GM21360 (cell line): ENCODE results near the gene PROSER3.
"Not testable (repeated sequence)": the region's sequence is repeated elsewhere in the genome, so short reads cannot be mapped to it uniquely, and the experiment has no call there.

ENCODE experiments used
- ATAC-seq: cut with Tn5 transposase; IDR thresholded peaks from one replicate; pipeline ENCODE4 v1.9.1; 2021; ENCODE audit warnings: mild to moderate bottlenecking, moderate library complexity; ENCODE audit not compliant: unreplicated experiment

The PROSER3 gene

DNA sequence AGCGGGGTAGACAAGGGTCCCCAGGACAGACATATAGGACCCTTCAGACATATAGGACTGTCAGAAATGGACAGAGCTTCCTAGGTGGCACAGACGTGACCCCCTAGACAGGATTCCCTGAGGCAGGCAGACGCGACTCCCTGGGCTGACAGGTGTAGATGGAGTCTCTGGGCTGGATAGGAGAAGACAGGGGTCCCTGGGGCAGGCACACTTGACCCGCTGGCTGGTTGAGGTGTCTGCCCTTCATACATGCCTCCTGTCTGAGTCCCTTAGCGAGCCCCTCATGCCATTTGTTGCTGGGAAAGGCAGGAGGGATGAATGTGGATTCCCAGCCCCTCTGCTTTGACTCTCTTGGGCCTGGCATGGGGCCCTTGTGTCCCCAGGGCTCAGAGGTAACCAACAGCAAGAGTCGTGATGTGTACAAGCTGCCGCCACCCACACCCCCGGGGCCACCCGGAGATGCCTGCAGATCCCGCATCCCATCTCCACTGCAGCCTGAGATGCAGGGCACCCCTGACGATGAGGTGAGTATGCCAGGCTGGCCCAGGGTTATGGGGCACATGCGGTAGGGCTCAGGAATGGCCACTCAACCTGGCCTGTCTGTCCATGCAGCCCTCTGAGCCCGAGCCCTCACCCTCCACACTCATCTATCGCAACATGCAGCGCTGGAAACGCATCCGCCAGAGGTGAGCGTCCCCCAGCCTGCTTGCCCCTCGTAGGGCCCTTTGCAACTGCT lies 4.2 kb upstream of the PROSER3 start:
- ATAC-seq = no peak

DNA sequence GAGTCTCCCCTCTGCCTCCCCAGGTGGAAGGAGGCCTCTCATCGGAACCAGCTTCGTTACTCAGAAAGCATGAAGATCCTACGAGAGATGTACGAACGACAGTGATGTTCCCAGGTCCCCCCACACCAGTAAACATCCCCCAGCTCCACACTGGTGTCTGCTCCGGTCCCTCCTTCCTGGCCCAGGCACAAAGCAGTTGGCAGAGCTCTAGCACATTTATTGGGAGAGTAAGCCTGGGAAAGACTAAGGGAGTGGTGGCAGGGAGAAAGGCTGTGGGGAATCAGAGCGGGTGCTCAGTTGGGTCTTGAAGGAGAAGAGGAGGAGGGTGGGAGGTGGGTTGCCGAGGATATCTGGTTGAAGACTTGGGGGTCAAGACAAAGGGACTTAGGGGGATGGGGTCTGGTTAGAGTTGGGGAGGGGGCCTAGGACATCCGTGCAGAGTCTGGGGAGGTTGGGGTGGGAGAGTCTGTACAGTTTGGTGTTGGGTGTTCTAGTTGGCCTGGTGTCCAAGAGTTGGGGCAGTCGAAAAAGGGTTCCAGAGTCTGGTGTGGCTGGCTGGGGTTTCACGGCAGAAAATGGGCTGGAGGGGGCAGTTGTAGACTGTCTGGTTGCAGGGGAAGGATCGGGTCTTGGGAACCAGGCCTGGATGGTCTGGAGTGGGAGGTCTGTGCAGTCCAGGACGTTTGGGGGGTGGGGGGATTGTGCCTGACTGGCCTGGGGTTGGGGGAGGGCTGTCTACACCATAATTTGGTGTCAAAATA lies 3.4 kb upstream of the PROSER3 start:
- ATAC-seq = no peak

DNA sequence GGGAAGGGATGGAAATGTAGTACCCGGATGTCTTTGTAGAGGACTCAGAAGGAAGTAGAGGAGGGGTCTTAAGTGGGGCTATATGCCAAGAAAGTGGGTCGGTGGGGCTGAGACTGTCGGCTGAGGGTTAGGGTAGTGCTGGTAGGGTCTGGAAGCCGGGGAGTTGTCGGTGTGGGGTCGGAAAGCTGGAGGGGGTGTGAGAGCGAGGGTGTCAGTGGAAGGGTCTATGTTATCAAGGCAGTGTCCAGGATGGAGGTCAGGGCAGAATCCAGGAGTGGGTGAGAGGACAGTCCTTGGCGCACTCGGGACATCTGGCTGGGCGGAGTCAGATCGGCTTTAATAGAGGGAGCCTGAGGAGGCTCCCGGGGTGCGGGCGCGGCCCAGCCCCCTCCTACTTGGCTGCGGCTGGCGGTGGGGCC lies 2.8 kb upstream of the PROSER3 start:
- no peak for ATAC-seq

DNA sequence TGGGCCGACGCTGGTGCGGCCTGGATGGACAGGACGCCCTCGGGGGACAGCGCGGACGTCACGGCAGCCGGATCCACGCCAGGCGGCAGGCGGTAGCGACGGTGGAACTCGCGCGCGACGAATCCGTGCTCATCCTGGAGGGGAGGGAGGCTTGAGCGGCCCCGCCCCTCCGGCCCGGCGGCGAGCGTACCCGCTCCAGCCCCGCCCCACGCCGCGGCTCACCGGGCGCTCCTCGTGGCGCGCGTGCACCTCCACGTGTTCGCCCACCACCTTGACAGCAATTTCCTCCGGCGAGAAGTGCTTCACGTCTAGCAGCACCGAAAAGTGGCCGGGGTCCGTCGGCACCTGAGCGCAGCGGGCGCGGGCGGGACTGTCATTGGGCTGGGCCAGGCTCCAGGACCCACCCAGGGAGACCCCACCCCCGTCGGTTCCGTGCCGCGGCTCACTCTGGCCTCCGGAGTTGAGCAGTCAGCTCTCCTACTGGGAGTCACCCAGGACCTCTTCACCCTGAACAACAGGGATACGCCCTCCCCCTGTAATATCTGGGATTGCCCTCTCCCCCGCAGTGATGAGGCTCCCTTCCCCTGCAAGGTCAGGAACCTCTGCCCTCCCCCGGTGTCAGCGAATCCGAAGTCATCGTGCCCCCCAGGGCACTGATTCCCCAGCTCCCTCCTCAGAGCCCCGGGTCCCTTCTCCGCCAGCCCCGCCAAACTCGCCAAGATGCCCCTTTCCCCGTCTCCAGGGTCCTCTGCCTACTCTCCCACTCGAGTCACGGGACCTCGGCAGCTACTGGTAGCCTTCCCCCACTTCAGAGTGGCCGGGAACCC lies 2.2 kb upstream of the PROSER3 start:
- no peak for ATAC-seq

DNA sequence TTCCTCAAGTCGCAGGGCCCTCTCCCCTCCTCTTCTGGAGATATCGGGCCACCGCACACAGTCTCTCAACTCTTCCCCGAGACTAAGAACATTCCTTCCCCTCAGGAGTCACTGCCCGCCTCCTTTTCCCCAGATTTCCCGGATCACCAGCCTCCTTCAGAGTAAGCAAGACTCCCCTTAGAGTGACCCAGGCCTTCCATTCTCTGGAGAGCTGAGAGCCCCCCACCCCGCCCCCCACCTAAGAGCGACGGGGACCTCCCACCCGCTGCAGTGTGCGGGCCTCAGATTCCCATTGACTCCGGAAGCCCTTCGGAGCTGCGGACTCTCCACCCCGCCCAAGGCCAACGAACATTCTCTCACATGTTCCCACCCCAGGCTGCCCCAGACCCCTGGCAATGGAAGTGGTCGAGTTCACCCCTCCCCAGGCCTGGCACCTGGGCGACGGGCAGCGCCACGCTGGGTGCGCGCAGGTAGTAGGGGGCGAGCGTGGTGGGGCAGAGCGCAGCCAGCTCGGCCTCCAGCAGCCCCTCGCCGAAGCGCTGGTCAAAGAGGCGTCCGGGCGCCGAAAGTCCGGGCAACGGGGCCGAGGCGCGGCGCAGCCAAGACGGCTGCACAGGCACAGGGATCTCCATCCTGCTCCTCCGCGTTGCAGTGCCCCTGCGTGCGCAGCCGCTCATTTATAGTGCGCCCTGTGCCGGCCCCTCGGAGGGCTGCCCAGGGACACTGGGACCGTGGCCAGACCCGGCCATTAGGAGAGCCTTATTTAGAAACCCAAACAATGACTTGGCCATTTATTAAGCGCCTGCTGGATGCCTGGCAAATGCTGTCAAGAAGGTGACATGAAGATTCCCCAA lies 1.4 kb upstream of the PROSER3 start, which contains the start of gene HSPB6:
Gene HSPB6 (minus strand): TSS at position 653 of the 854 bp plus-strand sequence. CDS start 21 bp downstream, at position 632.
- no peak for ATAC-seq

DNA sequence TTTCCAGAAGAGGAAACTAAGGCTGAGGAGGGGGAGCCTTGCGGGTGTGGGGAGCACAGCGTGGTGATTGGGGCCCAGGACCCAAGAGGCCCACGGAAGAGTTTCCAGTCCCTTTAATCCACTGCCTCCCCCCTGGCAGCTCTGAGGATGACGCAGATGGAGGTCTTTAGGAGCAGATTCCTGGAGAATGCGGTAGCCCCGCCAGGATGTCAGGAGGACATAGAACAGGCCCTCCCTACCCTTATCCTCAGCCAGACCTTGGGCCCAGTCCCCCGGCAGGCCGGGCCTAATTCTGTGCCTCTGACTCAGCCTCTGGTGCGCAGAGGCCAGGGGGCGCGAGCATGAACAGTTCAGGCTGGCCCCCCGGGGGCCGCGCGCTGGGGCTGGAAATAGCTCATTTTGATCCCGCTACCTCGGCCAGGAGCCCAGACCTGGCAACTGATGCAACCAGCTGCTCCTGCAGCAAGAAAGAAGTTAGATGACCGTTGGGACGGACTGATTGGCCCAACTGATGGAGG lies 686 bp upstream of the PROSER3 start:
- no peak for ATAC-seq

DNA sequence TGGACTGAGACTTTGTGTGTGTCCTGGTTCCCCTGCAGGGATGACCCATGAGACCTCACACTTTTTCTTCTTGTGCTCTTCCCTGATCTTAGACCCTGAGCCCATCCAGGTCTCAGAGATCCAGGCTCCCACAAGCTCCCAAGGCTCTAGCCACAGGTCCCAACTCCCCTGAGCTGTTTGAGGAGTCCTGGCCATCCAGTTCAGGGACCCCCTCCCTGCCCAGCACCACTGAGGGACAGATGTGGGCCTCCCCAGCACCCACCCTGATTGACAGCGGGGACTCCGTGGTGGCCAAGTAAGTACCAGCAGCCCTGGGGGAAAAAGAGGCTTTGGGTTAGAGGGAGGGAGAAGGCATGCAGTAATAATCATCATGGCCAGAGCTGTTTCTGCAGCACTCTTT lies 1.7 kb downstream of the PROSER3 start:
- ATAC-seq = no peak

DNA sequence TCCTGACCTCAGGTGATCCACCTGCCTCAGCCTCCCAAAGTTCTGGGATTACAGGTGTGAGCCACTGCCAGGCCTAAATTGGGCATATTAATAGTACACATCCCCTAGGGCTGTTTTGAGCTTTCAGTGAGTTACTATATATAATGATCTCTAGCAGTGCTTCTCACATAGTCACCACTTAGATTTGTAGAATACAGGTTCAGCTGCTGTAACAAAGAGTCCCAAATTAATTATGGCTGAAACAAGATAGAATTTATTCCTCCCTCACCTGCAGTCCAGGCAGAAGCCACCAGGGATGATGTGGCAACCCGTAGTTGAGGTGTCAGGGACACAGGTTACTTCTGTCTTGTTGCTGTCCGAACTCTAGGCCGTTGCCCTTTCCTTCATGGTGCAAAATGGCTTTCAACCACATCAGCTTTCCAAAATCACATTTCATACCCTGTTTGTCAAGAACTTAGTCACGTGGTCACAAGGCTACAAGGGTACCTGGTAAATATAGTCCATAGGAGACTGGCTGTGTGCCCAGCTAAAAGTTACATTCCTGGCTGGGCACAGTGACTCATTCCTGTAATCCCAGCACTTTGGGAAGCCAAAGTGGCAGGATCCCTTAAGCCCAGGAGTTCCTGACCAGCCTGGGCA lies 2.9 kb downstream of the PROSER3 start:
- no peak for ATAC-seq

DNA sequence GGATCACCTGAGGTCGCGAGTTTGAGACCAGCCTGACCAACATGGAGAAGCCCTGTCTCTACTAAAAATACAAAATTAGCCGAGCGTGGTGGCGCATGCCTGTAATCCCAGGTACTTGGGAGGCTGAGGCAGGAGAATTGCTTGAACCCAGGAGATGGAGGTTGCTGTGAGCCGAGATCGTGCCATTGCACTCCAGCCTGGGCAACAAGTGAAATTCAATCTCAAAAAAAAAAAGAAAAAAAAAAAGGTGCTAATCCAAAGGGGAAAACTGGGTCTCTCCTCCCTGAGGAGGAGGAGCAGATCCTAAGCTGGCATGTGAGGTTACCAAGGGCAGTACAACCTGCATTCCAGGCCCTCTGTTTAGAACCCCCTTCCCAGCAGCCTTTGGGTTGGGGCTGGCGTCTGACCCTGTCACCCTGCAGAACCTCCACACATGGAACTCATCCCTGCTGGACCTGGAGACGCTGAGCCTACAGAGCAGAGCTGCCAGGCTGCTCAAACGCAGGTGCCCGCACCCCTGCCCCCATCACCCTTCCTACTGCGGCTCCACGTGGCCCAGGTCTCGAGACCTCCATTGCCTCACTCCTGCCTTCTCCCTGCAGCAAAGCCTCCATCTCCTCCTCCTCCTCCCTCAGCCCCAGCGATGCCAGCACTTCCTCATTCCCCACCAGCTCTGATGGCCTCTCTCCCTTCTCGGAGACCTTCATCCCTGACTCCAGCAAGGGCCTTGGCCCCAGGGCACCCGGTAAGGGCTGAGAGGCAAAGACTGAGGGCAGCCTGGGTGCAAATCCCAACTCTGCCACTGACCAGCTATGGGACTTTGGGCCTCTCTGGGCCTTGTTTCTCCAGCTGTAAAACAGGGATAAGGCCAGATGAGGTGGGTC lies 6.7 kb downstream of the PROSER3 start:
- ATAC-seq = no peak

DNA sequence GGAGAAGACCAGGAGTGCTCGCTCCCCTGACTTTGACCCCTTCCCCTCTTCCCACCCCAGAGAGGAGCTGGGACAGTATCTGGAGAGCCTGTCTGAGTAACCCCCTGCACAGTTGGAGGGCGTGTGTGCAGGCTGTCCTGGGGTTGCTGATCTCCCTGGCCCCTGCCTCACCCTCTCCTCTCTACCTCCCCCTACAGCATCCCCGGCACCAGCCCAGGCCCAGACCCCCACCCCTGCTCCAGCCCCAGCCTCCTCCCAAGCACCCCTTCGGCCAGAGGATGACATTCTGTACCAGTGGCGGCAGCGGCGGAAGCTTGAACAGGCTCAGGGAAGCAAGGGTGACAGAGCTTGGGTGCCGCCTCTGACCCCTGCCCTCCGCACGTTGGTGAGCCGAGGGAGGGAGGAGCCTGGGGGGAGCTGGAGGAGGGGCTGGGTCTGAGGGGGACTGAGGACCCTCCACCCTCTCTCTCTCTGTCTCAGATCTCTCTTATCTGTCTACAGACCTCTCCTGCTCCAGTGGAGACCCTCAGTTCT lies 8.7 kb downstream of the PROSER3 start:
- no peak for ATAC-seq

DNA sequence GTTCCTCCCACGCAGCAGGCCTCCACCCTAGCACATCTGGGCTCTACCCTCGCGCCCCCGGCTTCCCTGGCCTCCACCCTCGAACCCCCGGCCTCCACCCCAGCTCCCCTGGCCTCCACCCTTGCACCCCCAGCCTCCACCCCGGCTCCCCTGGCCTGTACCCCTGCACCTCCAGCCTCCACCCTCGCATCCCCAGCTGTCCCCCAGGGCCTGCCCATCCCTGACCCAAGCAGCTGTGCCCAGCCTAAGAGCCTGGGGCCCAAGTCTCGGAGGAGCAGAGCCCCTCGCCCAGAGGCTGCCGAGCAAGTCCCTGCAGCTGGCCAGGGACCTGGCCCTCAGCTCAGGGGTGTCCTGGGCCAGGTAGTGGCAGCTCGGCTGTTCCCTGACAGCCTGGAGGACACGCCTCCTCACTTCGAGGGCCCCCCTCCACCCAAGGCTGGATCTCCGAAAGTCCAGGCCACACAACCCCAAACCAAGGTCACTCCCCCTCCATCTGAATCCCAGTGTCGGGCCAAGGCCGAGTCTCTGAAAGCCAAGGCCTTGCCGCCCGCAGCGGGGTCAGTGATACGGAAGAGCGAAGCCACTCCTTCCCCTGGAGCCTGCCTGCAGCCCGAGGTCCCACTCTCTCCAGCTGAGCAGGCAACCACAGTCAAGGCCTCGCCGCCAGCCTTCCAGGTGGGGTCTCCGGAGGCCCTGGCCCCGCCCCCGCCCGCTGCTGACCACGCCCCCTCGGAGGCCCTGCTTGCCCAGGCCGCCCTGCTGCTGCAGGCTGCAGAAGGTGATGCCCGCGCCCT lies 9.5 kb downstream of the PROSER3 start:
- ATAC-seq = no peak

DNA sequence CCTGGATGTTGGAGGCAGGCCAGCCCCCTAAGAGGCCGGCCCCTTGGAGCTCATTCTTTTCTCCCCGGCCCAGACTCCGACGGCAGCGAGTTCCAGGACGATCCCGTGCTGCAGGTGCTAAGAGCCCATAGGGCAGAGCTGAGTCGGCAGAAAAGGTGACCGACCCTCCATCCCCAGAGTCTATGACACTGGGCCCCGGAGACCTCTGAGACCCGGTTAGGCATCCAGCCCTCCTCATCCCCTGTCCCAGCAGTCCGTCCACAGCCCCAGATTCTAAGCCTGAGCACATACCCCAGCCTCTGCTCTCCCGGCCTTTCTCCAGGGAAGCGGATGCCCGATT lies 10.1 kb downstream of the PROSER3 start:
- ATAC-seq = no peak

DNA sequence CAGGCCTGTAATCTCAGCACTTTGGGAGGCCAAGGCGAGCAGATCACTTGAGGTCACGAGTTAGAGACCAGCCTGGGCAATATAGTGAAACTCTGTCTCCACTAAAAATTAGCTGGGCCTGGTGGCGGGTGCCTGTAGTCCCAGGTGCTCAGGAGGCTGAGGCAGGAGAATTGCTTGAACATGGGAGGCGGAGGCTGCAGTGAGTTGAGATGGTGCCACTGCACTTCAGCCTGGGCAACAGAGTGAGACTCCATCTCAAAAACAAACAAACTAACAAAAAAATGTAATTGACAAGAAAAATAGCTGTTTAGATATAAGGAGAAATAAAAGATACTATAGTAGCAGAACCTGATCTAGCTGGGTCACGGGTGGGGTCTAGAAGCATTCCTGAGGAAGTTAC lies 14.4 kb downstream of the PROSER3 start:
- not testable (repeated sequence) for ATAC-seq

DNA sequence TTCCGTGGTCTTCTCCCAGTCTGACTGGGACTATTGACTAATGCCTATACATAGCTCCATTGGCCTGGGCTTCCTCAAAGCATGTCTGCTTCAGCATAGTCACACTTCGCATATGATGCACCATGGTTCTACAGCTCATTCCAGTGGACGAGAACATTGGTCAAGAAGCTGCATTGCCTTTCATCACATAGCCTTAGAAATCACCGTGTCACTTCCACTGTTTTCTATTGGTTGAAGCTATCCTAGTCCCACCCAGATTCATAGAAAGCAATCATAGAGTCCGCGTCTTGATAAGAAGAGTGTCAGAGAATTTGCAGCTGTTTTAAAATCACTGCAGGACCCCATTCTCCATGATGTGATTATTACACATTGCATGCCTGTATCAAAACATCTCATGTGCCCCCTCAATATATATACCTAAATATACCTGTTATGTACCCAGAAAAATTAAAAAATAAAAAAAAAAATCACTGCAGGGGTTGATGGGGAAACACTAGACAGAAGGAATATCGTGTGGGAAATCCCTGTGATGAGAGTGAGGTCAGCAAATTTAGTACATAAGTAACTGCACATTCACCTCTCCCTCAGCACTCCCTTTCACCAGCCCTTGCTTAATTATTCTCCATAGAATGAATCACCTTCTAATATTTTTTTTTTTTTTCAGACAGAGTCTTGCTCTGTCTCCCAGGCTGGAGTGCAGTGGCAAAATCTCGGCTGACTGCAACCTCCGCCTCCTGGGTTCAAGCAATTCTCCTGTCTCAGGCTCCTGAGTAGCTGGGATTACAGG lies 15.2 kb downstream of the PROSER3 start:
- no peak for ATAC-seq

DNA sequence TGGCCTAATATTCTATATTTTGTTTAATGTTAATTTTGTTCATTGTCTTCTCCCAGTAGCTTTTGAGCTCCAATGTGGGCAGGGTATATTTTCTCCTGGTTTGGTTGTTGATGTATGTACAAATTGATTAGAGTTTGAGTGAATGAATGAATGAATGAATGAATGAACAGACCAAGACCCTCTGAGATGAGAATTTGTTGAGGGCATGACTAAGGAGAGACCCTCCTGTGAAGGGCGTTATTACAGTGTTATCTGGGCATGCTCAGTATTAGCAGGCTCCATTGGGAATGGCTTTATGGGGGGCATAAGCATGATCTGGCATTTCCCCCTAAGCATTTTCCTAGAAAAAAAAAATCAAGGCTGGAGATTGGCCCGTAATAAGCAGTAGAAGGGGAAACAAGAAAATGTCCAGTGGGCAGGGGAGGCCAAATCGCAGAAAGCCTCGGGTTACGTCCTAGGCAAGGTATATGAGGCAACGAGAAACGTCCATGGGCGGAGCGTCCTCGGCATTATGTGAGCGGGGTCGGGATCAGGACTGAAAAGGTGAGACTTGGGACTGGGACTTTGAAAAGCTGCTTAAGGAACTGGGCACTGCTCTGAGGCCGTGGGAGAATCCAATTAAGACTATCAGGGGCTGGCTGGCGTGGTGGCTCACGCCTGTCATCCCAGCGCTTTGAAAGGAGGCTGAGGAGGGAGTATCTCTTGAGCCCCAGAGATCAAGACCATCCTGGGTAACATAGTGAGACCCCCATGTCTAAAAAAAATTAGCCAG lies 16.5 kb downstream of the PROSER3 start:
- ATAC-seq = no peak

DNA sequence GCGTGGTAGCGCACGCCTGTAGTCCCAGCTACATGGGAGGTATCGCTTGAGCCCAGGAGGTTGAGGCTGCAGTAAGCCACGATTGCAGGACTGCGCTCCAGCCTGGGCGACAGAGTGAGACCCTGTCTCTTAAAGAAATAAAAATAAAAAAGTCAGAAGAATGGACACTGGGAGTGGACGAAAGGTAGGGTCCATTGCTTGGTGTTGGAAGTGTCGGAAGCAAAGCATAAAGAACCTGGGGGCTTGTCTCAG lies 17.0 kb downstream of the PROSER3 start:
- no peak for ATAC-seq
